Spinal cord (tissue), 10 donors: Measurements from ENCODE around the gene HIPK3. TPM values are rescaled to one million over a fixed set of nuclear protein-coding genes. Genes with fewer than 3 reads are reported as not detected.

Source experiments
- DNase-seq, 6 donors: peaks; one replicate each; pipeline versions ENCODE4 v3.0.0 to v3.0.0-alpha.2; 2013 to 2015; ENCODE audit warnings: low spot score in 6 of 6, low read depth in 4 of 6
- H3K27ac ChIP-seq: one replicate; pipeline ENCODE4 v1.5.1; 2013; ENCODE audit warnings: low read depth, low read length, control low read depth
- H3K27me3 ChIP-seq: one replicate; pipeline ENCODE4 v1.6.1; 2013; ENCODE audit warnings: low read length; ENCODE audit not compliant: control insufficient read depth, insufficient read depth
- H3K36me3 ChIP-seq: one replicate; pipeline ENCODE4 v1.6.1; 2013; ENCODE audit warnings: low read length; ENCODE audit not compliant: control insufficient read depth, insufficient read depth
- H3K4me1 ChIP-seq: one replicate; pipeline ENCODE4 v1.6.1; 2013; ENCODE audit warnings: low read length; ENCODE audit not compliant: control insufficient read depth, insufficient read depth
- H3K4me3 ChIP-seq: one replicate; pipeline ENCODE4 v1.5.1; 2013; ENCODE audit warnings: low read depth, low read length, control low read depth
- H3K9me3 ChIP-seq: one replicate; pipeline ENCODE4 v1.6.1; 2013; ENCODE audit warnings: low read length; ENCODE audit not compliant: control insufficient read depth, insufficient read depth
- WGBS: methylation state at CpG from one replicate; pipeline ENCODE4 v1.1.5; 2013; ENCODE audit warnings: missing lambda C conversion rate; ENCODE audit not compliant: insufficient coverage; 5-methylcytosine and 5-hydroxymethylcytosine counted together
- polyA plus RNA-seq, 2 donors: library from polyadenylated mRNA; unstranded; fragments of 120-200 nt; gene quantifications; one replicate each; pipeline ENCODE4 v1.2.1, GENCODE V29; 2013; ENCODE audit not compliant: insufficient read length in 2 of 2
- total RNA-seq, 2 donors: library from RNA; depleted of rRNA in 1 of 2; stranded (reverse); fragments of 120-200 nt in 1 of 2; fragments of >200 nt in 1 of 2; gene quantifications; one replicate each; pipeline versions ENCODE4 v1.2.3 to v1.2.4, GENCODE V29; 2013 to 2014
- donor health status: healthy.

Gene HIPK3
- total and polyA plus RNA-seq, 4 donors = 26.1 to 169 (median 83.9) TPM

GRCh38 chr11:33269822-33270221 lies 12.6 kb downstream of the HIPK3 start:
- Histone ChIP-seq H3K36me3 (no peaks in the 10 kb centered on the region), H3K27me3 (no peaks in the 10 kb centered on the region), H3K4me3 (no peak overlapping the region), H3K4me1 (no peaks in the 10 kb centered on the region), H3K27ac (no peak overlapping the region), H3K9me3 (no peaks in the 10 kb centered on the region)
- DNase-seq = no peak
- WGBS = 97% methylated on average over 5 of the region's 6 CpGs

GRCh38 chr11:33271059-33271458 lies 13.9 kb downstream of the HIPK3 start:
- DNase-seq = no peak
- Histone ChIP-seq H3K4me3 (no peak overlapping the region), H3K27ac (no peak overlapping the region), H3K9me3 (no peaks in the 10 kb centered on the region), H3K36me3 (no peaks in the 10 kb centered on the region), H3K4me1 (peaks cover 4% of the 10 kb centered on the region), H3K27me3 (no peaks in the 10 kb centered on the region)
- WGBS = no CpG with 5 or more reads among the region's 3 CpGs

DNA sequence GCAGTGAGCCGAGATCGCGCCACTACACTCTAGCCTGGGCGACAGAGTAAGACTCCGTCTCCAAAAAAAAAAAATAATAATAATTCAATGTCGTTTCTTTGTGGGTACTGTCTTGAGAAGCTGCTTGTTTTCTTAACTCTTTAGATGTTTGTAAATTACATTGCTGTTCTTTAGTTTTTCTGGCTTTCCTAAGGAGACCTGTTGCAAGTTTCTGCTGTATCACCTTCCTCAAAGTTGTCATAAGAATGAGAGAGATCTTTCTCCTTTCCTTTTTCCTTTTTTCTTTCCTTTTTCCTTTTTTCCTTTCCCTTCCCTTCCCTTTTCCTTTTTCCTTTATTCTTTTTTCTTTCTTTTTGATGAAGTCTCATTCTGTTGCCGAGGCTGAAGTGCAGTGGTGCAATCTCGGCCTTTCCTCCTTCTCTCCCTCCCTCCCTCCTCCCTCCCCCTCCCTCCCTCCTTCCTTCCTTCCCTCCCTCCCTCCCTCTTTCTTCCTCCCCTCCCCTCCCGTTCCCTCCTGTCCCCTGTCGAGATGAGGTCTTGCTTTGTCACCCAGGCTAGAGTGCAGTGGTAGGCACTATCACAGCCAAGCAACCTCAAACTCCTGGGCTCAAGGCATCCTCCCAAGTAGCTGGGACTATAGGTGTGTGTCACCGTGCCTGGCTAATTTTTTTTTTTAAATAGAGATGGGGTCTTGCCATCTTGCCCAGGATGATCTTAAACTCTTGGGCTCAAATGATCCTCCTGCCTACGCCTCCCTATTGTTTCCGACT lies 15.3 kb downstream of the HIPK3 start:
- no peak overlapping the region for H3K27ac ChIP-seq
- WGBS = 100% methylated on average over 2 of the region's 13 CpGs
- no peak overlapping the region for H3K4me3 ChIP-seq
- H3K9me3 ChIP-seq = no peaks in the 10 kb centered on the region
- H3K36me3 ChIP-seq = no peaks in the 10 kb centered on the region
- peaks cover 4% of the 10 kb centered on the region for H3K4me1 ChIP-seq
- DNase-seq = no peak
- no peaks in the 10 kb centered on the region for H3K27me3 ChIP-seq

DNA sequence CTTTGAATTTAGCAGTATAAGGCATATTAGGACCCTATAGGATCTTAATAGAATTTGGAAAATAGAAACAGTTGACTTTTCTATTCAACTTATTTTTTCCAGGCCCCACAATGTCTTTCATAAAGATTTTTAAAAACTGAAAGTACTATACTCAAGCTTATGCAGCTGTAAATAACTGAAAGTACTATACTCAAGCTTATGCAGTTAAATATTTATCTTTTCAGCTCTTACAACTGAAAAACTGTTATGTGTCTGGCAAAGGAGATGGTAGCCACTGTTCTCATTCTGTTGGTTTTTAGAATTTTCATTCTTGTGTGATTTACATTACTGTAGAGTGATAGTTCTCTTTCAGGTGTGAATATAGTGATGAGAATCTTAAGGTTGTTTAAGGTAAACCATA lies 16.5 kb downstream of the HIPK3 start:
- Histone ChIP-seq H3K9me3 (no peaks in the 10 kb centered on the region), H3K27me3 (no peaks in the 10 kb centered on the region), H3K4me1 (peaks cover 4% of the 10 kb centered on the region), H3K27ac (no peak overlapping the region), H3K4me3 (no peak overlapping the region), H3K36me3 (no peaks in the 10 kb centered on the region)
- DNase-seq = no peak

DNA sequence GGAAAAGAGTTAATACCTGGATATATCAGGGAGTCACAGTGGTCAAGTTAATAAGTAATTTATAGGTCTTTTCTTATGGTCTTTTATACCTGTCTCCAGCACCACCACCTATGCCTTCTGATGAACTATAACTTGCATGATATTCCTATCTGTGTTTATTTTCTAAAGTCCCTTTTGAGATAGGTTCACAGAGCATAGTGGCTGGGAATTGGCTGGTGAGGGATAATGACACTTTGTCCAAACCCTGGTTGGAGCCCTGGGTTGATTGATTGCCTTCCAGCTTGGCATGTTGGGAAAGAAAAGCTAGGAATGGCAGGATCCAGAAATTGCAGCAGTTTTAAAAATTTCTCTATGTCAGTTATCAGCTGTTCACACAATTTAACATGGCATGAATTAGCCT lies 23.2 kb downstream of the HIPK3 start:
- DNase-seq = no peak
- no peaks in the 10 kb centered on the region for H3K36me3 ChIP-seq
- no peaks in the 10 kb centered on the region for H3K27me3 ChIP-seq
- peaks cover 1% of the 10 kb centered on the region for H3K9me3 ChIP-seq
- no peaks in the 10 kb centered on the region for H3K4me1 ChIP-seq
- H3K4me3 ChIP-seq = no peak overlapping the region
- H3K27ac ChIP-seq = no peak overlapping the region

GRCh38 chr11:33281758-33282157 lies 24.6 kb downstream of the HIPK3 start:
- H3K9me3 ChIP-seq = peaks cover 1% of the 10 kb centered on the region
- H3K27me3 ChIP-seq = no peaks in the 10 kb centered on the region
- no peaks in the 10 kb centered on the region for H3K36me3 ChIP-seq
- no peaks in the 10 kb centered on the region for H3K4me1 ChIP-seq
- H3K27ac ChIP-seq = no peak overlapping the region
- no peak overlapping the region for H3K4me3 ChIP-seq
- DNase-seq = no peak

- WGBS = 100% methylated on average over 1 of the region's 2 CpGs
- no peaks in the 10 kb centered on the region for H3K9me3 ChIP-seq
- no peaks in the 10 kb centered on the region for H3K36me3 ChIP-seq
- H3K4me1 ChIP-seq = no peaks in the 10 kb centered on the region
- no peak for DNase-seq
- no peak overlapping the region for H3K27ac ChIP-seq
- H3K4me3 ChIP-seq = no peak overlapping the region
- H3K27me3 ChIP-seq = no peaks in the 10 kb centered on the region
These were observed 27.6 kb downstream of the HIPK3 start for GRCh38 chr11:33284818-33285217.

DNA sequence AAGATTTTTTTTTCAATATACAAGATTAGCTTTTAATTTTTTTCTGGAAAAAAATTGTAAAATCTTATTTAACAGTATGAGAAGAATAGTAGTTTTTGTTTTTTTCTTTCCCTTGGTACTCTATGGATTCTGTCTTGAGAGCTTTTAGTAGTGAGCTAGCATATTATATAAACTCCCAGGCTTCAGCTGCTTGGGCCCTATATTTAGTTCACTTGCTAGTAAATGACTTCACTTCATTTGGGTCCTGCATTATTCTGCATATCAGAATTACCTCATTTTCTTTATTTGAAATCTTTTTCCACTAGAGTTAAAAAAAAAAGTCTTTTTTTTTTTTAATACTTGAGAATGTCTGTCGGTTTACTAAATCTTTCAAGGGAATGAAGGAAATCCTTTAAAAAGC lies 33.1 kb downstream of the HIPK3 start:
- no peak overlapping the region for H3K27ac ChIP-seq
- no peaks in the 10 kb centered on the region for H3K27me3 ChIP-seq
- DNase-seq = no peak
- H3K4me1 ChIP-seq = peaks cover 2% of the 10 kb centered on the region
- H3K36me3 ChIP-seq = no peaks in the 10 kb centered on the region
- no peaks in the 10 kb centered on the region for H3K9me3 ChIP-seq
- no CpG with 5 or more reads among the region's 1 CpG for WGBS
- H3K4me3 ChIP-seq = no peak overlapping the region

DNA sequence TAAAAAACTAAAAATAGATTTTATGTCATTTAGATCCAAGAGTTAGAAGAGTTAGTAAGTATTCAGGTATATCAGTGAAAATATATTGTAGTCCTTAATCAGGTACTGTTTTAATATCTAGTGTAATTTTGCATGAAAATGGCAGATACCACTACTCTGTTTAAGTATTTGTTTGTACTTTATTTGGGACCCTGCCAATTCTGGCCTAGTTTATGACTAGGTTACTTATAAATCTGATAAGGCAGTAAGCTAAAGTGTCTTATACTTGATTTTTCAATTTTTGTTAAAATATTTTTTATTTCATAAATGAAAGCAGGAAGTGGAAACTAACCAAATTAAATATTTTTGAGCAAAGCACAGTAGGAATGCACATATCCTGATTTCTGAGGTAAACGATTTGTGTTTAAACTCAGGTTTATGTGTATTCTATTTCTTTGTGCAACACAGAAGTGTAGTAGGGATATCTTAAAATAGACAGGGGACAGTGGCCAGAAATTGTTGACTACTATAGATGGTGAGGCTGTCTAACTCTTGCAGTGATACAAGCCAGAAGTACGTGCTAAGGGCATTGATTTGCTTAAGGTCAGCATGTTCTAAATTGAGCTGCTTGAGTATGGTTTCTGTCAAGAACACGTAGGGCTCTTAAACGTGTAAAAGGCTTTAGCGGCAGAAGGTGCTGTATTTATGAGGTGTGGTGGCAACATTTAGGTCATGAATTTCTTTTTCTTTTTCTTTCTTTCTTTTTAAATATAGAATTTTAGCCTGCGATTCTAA lies 34.0 kb downstream of the HIPK3 start:
- H3K36me3 ChIP-seq = no peaks in the 10 kb centered on the region
- peak in 2 of 6 donors; percentile 8 to 42 for DNase-seq
- H3K9me3 ChIP-seq = no peaks in the 10 kb centered on the region
- H3K4me1 ChIP-seq = peaks cover 4% of the 10 kb centered on the region
- 43% methylated on average over 1 of the region's 6 CpGs for WGBS
- H3K27me3 ChIP-seq = no peaks in the 10 kb centered on the region
- H3K4me3 ChIP-seq = no peak overlapping the region
- H3K27ac ChIP-seq = no peak overlapping the region

DNA sequence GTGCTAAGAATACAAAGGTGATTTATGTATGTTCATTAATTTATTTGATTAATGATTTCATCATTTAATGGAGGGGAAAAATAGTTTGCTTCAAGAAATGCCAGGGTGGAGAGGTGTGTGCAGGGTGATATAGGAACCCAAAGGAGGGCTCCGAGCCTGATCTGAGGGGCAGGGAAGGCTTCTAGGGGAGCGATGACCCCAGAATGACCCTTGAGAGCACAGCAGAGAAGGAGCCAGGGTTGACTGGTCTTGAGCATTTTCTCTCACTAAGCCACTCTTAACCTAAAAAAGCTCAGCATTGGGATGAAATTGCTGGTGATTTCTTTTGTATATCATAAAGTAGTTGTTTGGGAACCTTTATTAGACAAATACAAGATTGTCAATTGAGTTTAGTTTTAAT lies 35.1 kb downstream of the HIPK3 start:
- Histone ChIP-seq H3K27me3 (no peaks in the 10 kb centered on the region), H3K9me3 (peaks cover under 1% of the 10 kb centered on the region), H3K36me3 (no peaks in the 10 kb centered on the region), H3K4me1 (peaks cover 4% of the 10 kb centered on the region), H3K4me3 (no peak overlapping the region), H3K27ac (no peak overlapping the region)
- 67% methylated on average over 1 of the region's 2 CpGs for WGBS
- no peak for DNase-seq
